Stimulated activated CD4-positive, alpha-beta T cell treated with anti-CD3 and anti-CD28 coated beads, Interleukin-15, amount 100 ng/mL, for 48 hours (primary cell): Measurements from ENCODE around the gene TMEM184C.

ENCODE experiments used
- DNase-seq, 2 donors: peaks; one replicate each; pipeline ENCODE4 v3.0.0-alpha.2; 2020; ENCODE audit warnings: low read depth in 2 of 2

TMEM184C gene

DNA sequence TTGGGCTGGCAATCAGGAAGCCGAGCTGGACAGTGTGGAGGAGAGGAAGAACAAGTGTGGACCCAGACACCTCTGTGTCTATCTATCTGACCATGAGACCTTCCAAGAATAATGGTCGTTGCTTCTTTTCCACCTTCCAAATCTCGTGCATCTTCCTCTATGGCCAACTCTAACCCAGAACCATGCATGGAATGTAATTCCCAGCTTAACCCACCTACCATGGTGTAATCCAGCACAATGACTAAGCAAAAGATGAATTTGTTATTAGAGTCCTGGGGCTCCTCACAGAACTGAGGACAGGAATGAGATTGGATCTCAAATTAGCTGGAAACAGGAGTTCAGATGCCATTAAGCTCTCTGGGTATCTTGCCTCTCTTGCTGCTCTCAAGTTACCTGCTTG is 17.4 kb upstream of the TMEM184C start:
- DNase-seq: no peak

DNA sequence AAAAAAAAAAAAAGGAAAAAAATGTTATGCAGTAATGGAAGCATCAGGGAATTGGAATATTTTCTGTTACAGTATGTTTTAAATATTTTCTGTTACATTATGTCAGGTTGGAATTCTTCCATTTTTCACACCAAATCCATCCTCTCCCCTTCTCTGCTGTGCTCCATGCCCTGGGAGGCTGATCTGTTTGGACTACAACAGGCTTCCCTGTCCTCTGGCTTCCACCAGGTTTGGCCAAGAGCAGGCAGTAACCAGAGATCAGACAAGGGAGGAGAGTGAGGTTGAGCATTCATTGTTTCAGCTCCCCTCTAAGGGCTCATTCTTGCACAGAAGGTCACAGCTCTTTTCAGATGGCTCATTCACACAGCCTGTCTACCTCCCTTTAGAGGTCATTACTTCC is 11.7 kb upstream of the TMEM184C start:
- no peak for DNase-seq

DNA sequence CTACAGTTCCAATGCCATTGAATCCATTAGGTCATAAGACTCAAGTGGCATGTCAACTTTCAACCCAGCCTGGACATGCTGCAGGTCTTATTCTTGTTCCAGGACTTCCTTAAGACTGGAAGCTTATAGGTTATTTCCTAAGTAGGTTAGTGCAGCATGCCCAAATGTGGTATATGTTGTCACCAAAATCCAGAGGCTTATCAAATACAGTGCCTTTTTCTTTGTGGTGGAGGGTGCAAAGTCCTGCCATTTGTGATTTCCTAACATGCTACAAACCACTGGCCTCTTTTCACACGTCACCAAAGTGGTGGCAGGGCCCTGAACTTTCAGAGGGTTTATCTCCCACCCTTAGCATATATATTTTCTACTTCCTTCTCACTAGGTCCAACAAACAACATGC is 9.7 kb upstream of the TMEM184C start:
- DNase-seq: no peak

DNA sequence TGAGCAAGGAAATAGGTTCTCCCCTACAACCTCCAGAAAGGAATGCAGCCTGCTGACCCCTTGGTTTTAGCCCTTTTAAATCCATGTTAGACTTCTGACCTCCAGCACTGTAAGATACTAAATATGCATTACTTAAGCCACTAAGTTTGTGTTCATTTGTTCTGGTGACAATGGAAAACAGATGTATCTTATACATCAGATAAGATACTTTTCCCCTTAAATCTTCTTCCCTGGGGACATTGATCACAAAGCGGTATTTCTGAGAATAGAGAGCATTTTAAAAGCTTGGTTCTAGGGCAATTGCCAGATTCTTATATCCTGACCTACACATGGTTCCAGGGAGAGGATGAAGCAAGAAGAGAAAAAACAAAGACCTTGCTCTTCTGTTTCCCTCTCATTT is 6.5 kb upstream of the TMEM184C start:
- DNase-seq: no peak

DNA sequence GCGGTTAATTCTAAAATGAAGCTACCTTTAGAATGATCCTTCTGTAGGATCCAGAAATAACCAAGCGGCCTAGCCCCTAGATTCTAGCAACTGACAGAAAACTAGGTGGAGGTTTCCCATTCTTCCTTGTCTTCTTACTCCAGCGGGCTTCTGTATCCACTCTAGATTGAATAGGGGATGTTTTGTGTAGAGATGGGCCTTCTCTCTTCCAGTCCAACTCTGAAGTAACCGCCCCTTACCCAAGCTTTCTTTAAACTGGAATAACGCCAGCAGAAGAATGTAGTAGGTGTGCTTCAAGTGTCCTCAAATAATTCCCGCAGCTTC is 386 bp upstream of the TMEM184C start:
- DNase-seq: no peak

DNA sequence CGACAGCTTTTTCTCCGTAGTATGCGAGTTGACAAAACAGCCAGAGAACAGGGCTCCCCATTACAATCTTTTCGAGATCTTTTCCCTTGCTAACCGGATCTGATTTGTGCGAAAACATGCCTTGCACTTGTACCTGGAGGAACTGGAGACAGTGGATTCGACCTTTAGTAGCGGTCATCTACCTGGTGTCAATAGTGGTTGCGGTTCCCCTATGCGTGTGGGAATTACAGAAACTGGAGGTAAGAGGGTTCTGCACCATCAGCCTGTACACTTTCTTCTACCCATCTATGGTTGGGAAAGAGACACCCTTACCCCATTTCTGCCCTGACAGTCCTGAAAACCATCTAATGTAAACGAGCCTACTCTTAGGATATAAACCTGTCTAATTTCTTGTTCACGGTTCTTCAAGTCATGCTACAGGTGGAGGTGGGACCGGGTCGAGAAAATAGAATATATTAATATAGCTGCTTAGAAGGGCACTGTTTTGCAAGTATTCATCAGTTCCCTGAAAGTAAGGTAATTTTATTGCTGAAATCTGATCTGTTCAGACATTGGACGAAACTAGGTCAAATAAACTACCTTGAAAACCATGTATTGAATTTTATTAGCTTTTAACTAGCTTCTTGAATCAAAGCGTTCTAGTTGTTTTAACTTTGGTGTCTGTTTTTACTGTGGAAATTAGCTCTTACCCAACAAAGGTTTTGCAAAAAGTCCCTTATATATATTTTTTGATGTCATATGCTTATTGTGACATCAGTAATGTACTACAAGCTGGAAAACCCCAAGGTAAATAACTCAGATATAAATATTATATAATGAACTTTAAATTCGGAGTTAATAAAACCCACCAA is 869 bp downstream of the TMEM184C start:
- no peak for DNase-seq

DNA sequence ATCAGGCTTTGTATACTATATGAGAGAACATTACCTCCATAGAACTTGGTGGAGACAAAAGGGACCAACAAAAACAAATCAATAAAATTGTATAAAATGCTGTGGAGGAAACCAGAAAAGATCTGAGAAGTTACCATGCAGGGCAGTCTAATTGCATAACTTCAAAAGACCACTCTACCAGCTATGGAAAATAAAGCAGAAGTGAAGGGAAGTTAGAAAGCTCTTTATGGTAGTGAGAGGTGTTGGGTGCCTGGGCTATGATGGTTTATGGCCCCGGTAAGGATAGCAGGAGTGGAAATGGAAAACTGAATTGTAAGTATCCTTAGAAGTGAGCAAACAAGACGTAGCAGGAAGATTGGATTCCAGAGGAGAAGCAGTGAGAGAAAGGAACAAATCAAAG is 3.1 kb downstream of the TMEM184C start:
- no peak for DNase-seq

DNA sequence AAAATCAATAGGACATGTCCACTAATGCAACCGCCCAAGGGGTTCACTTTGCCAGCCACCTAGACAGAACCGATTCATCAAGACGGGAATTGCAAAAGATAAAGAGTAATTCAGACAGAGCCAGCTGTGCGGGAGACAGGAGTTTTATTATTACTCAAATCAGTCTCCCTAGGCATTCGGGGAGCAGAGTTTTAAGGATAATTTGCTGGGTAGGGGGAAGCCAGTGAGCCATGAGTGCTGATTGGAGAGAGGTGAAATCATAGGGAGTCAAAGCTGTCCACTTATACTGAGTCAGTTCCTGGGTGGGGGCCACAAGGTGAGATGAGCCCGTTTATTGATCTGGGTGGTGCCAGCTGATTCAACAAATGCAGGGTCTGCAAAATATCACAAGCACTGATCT is 8.5 kb downstream of the TMEM184C start:
- DNase-seq: no peak

DNA sequence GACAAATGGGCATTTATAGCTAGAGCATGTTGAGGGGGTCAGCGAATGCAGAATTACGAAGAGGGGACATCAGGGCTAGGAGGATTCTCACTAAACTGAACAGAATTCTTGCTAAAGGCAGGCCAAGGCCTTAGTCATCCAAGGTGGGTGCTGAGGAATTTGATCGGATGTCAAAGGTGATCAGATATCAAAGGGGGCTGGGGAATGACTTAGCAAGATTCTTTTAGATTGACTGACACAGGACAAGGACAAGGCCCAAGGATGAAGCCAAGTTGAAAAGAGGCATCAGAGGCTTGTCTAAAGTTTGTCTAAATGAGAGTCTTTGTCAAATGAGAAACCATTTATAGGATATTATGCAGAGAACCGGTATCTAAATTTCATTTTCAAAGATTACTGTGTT is 9.7 kb downstream of the TMEM184C start:
- DNase-seq: no peak

DNA sequence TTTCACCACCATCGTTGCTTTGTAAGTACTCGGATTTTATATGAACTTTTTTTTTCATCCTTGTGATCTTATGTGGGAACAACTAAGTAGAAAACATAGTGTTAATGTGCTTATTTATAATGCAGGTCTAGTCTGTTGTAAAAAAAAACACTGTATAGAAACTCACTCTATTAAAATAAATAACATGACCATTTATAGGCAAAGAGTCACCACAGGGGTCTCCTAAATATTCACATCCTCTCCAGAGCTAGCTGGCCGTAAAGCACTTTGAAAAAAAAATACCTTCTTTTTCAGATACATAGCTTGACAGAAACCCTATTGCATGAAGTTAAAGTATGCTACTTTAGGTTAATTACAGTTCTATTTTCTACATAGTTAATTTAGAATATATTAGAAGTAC is 11.2 kb downstream of the TMEM184C start:
- no peak for DNase-seq

DNA sequence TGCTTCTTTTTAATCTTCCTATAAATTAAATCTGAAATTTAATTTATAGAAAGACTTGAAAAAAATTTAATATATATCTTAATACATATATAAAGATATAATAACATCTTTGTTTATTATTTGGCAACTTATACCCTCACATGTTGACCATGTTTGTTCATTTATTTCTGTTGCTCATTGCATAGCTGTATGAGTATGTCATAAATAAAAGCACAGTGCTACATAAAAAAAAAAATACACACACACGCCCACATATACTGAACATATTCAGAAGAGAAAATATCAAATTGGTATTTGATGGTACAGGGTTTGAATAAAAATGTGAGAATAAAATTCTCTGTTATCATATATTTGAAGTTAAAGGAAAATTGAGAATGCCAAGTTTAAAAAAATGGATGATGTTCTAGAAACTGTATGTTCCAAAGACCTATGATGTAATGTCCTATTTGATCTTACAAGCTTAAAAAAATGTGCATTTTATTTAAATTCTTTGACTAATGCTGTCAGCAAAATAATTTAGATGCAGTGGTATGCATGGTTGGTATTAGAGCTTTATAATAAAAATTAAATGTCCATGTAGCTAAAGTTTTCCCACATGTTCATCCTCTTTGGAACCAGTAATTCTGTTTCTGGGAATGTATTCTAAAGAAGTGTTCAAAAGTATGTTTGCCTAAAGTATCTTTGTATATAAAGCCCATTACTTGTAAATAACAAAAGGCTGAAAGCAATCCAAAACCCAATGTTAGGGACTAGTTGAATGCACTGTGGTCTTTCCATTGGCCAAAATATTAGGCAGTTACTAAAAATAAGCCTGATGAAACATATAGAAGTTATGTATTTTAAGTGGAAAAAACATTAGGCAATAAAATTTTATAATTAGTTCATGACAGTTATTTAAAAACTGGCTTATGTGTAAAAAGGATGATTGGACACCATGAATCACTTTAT is 12.9 kb downstream of the TMEM184C start:
- no peak for DNase-seq

DNA sequence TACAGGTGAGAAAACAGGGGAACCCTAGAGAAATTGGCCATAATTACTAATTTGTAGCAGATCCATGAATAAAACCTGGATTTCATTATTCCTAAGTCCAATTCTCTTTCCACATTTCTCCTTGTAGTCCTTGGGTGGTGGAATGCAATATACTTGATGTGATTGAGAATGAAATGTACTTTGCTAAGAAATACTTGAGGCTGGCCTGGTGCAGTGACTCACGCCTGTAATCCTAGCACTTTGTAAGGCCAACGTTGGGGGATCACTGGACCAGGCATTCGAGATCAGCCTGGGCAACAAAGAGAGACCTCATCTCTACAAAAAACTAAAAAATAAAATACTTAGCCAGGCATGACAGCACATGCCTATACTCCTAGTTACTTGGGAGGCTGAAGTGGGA is 15.9 kb downstream of the TMEM184C start:
- DNase-seq: no peak

DNA sequence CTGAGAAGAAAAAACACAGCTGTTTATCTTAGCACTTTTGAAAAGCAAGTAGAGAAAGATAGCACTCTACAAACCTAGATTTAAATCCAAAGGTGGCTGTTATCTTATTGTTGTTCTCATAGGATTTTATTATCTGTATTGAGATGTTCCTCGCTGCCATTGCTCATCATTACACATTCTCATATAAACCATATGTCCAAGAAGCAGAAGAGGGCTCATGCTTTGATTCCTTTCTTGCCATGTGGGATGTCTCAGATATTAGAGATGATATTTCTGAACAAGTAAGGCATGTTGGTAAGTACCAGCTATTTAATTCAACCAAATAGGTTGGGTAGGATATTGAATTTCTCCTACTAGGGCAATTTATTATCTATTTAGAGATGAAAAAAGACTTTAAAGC is 16.4 kb downstream of the TMEM184C start:
- DNase-seq: no peak

DNA sequence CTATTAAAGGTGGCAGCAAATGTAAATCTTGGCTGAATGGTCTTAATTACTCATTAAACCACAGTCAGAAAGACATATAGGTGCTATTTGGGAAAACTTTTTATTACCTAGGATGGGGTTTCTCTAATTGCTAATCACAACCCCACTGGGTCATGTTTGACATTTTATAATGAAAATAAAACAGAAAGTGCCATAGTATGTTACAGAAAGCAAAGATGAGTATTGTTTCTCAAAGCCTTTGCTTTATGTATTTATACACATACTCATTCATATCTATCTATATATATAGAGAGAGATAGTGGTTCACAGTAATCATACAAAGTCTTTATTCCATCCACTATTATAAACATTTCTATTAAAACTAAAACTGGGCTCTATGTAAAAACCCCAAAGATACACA is 18.2 kb downstream of the TMEM184C start:
- no peak for DNase-seq

DNA sequence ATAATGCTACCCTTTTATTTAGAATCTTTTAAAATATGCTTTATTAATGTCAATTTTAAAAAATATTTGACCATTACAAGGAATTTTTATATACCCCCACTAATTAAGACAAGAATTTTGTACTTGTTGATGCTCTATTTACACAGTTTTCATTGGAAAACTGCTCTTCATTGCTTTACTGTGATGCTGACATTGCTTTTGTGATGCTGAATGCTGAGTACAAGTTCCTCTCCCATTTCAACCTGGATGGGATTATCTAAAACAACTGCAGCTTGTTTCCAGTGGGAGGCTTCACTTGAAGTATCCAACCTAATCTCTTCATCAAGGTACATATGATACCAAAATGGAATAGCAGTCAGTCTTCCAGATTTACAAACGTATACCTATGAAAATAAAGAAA is 21.2 kb downstream of the TMEM184C start:
- DNase-seq: no peak

DNA sequence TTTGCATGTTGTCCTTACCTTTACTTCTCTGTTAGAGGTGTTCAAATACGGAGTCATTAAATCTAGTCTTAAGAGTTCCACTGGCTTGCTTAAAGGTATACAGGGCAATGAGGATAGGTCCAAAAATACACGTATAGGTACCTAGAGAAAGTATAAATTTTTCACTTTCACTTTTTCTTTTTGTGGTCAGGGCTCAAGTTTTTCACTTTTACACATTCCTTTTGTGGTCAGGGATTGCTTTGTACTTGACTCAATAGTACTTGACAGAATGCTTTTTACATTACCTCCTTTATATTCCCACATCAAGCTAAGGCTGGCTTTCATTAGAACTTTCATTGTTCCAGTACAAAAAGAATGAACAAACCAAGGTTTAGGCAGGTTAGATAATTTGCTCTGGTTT is 21.7 kb downstream of the TMEM184C start:
- no peak for DNase-seq

DNA sequence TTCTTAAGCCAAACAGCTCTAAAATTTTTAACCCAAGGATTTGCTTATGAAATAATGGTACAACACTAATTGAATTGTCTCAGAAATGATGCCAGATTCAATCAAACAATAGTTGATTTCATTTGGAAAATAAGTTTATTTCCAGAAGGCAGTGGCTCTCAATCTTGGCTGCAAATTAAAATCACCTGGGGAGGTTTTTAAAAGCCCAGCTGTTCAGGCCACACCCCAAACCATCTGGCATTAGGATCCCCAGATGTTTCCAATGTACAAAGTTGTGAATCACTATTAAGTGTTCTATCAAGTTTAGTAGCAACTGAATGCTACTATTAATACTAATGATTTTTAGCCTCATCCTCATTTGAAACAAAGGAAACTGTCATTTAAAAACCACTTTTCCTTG is 22.2 kb downstream of the TMEM184C start:
- no peak for DNase-seq

DNA sequence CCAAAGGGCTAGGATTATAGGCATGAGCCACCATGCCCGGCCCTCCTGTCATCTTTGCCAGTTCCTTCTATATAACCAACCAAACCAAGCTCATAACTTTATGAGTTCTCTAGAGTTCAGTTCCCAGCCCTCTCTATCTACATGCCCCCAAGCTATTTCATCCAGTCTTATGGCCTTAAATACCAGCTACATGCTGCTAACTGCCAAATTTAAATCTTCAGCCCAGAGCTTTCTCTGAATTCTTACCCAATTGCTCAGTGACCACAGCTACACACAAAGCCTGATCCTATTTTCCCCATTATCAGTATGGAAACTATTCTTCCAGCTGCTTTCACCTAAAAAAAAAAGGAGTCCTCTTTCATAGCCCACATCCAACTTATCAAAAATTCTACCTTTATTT is 23.1 kb downstream of the TMEM184C start:
- no peak for DNase-seq

DNA sequence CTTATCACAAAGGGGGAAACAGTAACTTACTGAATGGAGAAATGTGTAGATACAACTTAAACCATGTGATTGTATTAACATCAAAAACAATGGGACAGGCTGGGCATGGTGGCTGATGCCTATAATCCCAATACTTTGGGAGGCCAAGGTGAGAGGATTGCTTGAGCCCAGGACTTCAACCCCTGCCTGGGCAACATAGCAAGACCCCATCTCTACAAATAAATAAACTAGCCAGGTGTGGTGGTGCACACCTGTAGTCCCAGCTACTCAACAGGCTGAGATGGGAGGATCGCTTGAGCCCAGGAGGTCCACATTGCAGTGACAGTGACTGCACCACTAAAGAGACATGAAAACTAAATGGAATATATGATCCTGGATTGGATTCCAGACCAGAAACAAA is 26.4 kb downstream of the TMEM184C start:
- DNase-seq: no peak

DNA sequence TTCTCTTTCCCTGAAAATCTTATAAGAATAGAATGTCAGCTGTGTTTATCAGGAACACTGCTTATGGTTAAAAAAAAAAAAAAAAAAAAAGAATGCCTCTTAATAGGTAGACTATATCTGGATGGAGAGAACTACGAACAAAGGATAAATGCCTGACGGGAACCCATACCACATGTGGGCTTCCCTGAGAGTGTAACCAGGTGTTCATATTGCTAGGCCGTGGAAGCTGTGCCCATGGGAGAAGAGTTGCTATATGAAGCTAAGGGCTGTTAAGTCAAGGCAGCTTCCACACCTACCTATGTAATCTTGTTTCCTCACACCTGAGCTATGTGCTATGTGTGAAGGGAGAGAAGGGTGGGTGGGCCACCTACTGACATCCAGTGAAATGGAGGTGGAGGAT is 27.3 kb downstream of the TMEM184C start:
- DNase-seq: no peak

DNA sequence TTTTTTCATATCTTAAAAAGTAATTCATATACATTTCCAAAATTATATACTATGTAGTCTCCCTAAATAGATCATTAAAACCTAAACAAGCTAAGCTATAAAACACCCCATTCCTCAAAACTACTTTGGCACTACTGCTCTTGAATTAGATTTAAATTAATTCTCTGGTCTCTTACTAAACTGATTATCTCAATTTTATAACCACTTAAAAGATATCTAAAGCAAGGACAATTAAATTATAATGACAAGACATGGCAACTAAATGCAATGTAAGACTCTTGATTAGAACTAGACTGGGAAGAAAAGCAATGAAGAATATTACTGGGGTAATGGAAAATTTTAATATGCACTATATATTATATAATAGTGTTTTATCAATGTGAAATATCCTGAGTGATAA is 27.9 kb downstream of the TMEM184C start:
- DNase-seq: no peak

DNA sequence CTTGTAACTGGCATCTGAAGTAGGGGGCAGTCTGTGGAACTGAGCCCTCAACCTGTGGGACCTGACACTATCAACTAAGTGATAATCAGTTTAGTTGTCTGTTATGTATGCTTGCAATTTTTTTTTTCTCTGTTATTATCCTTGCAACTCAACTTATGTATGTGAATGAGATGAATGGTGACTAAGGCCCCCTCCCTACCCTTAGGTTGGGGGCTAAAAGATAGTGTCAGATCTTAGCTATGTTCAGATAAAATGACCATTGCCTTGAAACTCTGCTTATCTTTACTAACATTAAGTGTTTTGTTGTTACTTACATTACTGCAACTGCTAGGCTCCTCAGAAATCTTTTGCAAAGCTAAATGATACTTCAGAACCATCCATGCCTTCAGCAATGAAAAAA is 31.5 kb downstream of the TMEM184C start:
- no peak for DNase-seq

DNA sequence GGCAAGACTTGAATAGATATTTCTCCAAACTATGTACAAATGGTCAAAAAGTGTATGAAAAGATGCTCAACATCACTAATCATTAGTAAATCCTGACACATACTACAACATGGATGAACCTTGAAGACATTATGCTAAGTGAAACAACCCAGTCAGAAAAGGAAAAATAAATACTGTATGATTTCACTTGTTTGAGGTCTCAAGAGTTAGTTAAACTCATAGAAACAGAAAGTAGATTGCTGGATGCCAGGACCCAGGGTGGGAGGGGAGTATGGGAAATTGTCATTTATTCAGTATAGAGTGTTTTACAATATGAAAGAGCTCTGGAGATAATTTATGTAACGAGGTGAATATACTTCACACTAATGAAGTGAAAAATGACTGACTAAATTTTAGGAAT is 34.4 kb downstream of the TMEM184C start:
- no peak for DNase-seq
